PFSK-1 (cell line): ENCODE results near the gene NKAPD1.

ENCODE experiments used
- FOXP2 ChIP-seq: optimal IDR thresholded peaks from 2 replicates; pipeline ENCODE3; 2011; ENCODE audit warnings: borderline replicate concordance, control low read depth, inconsistent platforms; ENCODE audit not compliant: insufficient read depth; ENCODE audit errors: extremely low read length, extremely low read depth
- POLR2AphosphoS5 ChIP-seq: IDR thresholded peaks from 2 replicates; pipeline ENCODE4 v1.6.1; 2012; ENCODE audit warnings: low read depth, mild to moderate bottlenecking, control low read depth, low read length, moderate library complexity
- SIN3A ChIP-seq: IDR thresholded peaks from 2 replicates; pipeline ENCODE4 v1.6.1; 2012; ENCODE audit warnings: mild to moderate bottlenecking, low read length, moderate library complexity, borderline replicate concordance; ENCODE audit not compliant: insufficient read depth
- TAF1 ChIP-seq: IDR thresholded peaks from 2 replicates; pipeline ENCODE4 v1.6.1; 2012; ENCODE audit warnings: low read length, control low read depth, borderline replicate concordance; ENCODE audit not compliant: insufficient read depth
- TF ChIP-seq, protein P1 (sequence below), 2 experiments: IDR thresholded peaks; 2 replicates each; pipeline versions ENCODE4 v1.6.1 to v1.8.0; 2011 to 2012; ENCODE audit warnings: low read depth in 2 of 2, low read length in 2 of 2, control low read depth in 1 of 2, inconsistent platforms in 1 of 2, mild to moderate bottlenecking in 1 of 2, moderate library complexity in 1 of 2; ENCODE audit not compliant: insufficient read depth in 1 of 2

DNA sequence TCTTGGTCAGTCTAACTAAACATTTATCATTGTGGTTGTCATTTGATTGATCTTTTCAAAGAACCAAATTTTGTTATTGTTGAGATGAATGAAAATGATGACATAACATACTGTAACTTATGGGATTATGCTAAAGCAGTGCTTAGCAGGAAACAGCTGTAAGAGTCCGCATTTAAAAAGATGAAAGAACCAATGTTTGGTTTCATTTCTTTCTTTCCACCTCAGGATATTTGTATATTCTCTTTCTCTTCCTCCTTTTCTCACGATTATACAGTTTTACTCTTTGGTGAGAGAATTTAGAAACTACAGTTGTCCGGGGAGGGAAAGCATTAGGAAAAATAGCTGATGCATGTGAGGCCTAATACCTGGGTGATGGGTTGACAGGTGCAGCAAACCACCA is 23.4 kb upstream of the NKAPD1 start:
- TF ChIP-seq POLR2AphosphoS5 (no peak), SIN3A (no peak), TAF1 (no peak), FOXP2 (no peak)
- TF ChIP-seq, protein P1, sequence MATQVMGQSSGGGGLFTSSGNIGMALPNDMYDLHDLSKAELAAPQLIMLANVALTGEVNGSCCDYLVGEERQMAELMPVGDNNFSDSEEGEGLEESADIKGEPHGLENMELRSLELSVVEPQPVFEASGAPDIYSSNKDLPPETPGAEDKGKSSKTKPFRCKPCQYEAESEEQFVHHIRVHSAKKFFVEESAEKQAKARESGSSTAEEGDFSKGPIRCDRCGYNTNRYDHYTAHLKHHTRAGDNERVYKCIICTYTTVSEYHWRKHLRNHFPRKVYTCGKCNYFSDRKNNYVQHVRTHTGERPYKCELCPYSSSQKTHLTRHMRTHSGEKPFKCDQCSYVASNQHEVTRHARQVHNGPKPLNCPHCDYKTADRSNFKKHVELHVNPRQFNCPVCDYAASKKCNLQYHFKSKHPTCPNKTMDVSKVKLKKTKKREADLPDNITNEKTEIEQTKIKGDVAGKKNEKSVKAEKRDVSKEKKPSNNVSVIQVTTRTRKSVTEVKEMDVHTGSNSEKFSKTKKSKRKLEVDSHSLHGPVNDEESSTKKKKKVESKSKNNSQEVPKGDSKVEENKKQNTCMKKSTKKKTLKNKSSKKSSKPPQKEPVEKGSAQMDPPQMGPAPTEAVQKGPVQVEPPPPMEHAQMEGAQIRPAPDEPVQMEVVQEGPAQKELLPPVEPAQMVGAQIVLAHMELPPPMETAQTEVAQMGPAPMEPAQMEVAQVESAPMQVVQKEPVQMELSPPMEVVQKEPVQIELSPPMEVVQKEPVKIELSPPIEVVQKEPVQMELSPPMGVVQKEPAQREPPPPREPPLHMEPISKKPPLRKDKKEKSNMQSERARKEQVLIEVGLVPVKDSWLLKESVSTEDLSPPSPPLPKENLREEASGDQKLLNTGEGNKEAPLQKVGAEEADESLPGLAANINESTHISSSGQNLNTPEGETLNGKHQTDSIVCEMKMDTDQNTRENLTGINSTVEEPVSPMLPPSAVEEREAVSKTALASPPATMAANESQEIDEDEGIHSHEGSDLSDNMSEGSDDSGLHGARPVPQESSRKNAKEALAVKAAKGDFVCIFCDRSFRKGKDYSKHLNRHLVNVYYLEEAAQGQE (IDR thresholded peaks at IDR 0.05; ENCODE audit: insufficient read depth in 1 of 2, low read depth in 2 of 2, low read length in 2 of 2), result no peak
